ENCODE data around the gene PTPRJ. TPM values are rescaled to one million over a fixed set of nuclear protein-coding genes. Genes with fewer than 3 reads are reported as not detected.

The PTPRJ gene
- total and polyA plus RNA-seq, 9 of the 15 experiments (the other 6 are each of a cell fraction or from before 2014, with no cell fraction given), result 0.56 to 10.7 (median 4.8) TPM

GRCh38 chr11:48033918-48034341 lies 53.6 kb downstream of the PTPRJ start:
- 9% methylated on average over 3 of the region's 3 CpGs for WGBS (ENCODE audit: insufficient coverage, low coverage, missing lambda C conversion rate)
- Histone ChIP-seq H3K27ac (ENCODE audit: extremely low read depth, low read depth, low read length) (no peak overlapping the region), H3K4me1 (replicated peaks in 1 of 2; ENCODE audit: control insufficient read depth in 2 of 2, insufficient read depth in 2 of 2, low read length in 2 of 2) (no peaks in the 10 kb centered on the region; a peak in 2 of 5 replicates)

More at GRCh38 chr11:48033918-48034341, 53.6 kb downstream of the PTPRJ start:
- BruUV-seq (replicated peaks), result no TSS peak
- CTCF ChIA-PET (ENCODE audit: low intra/inter-chr PET ratio), result no interaction called here
- intact Hi-C loops (cut with micrococcal nuclease), result no loop called here
- Histone ChIP-seq H3K4me3 (no peak overlapping the region), H3K36me3 (ENCODE audit: control insufficient read depth, insufficient read depth, low read length) (no peaks in the 10 kb centered on the region), H3K9me3 (replicated peaks; ENCODE audit: control insufficient read depth, insufficient read depth, low read depth, low read length) (no peaks in the 10 kb centered on the region), H3K9me1 (ENCODE audit: control insufficient read depth, insufficient read depth, low read length) (no peaks in the 10 kb centered on the region), H2AFZ (ENCODE audit: low read depth, low read length) (no peak overlapping the region), H3K79me2 (ENCODE audit: control insufficient read depth, insufficient read depth, low read length) (no peaks in the 10 kb centered on the region), H3K9ac (ENCODE audit: insufficient read depth in 1 of 2, low read depth in 2 of 2, low read length in 2 of 2) (no peak overlapping the region), H3K27me3 (ENCODE audit: control insufficient read depth in 2 of 2, insufficient read depth in 2 of 2, low read length in 2 of 2) (no peaks in the 10 kb centered on the region), H3K4me2 (ENCODE audit: insufficient read depth, low read length) (no peak overlapping the region), H4K20me1 (replicated peaks; ENCODE audit: control insufficient read depth, insufficient read depth, low read length) (no peaks in the 10 kb centered on the region)
- POLR2A ChIA-PET, result interaction anchor here (0.6 to 1.2 kb wide), 4 partner anchors 9 to 45 kb away, joined by 3 to 5 read pairs (median 4); no protein-coding TSS in a partner anchor
- in situ Hi-C loops (cut with MboI), result no loop called here
- DNase-seq (ENCODE audit: extremely low read depth in 1 of 4, low spot score in 3 of 4) (no peak), ATAC-seq (no peak), FAIRE-seq (no peak)
- TF ChIP-seq ZNF263 (CRISPR knock-in tag; IDR thresholded peaks at IDR 0.05; ENCODE audit: borderline replicate concordance), result no peak
- TF ChIP-seq, protein P1, sequence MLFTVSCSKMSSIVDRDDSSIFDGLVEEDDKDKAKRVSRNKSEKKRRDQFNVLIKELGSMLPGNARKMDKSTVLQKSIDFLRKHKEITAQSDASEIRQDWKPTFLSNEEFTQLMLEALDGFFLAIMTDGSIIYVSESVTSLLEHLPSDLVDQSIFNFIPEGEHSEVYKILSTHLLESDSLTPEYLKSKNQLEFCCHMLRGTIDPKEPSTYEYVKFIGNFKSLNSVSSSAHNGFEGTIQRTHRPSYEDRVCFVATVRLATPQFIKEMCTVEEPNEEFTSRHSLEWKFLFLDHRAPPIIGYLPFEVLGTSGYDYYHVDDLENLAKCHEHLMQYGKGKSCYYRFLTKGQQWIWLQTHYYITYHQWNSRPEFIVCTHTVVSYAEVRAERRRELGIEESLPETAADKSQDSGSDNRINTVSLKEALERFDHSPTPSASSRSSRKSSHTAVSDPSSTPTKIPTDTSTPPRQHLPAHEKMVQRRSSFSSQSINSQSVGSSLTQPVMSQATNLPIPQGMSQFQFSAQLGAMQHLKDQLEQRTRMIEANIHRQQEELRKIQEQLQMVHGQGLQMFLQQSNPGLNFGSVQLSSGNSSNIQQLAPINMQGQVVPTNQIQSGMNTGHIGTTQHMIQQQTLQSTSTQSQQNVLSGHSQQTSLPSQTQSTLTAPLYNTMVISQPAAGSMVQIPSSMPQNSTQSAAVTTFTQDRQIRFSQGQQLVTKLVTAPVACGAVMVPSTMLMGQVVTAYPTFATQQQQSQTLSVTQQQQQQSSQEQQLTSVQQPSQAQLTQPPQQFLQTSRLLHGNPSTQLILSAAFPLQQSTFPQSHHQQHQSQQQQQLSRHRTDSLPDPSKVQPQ (CRISPR knock-in tag; IDR thresholded peaks at IDR 0.05; ENCODE audit: borderline replicate concordance), result no peak
- no peak for TF ChIP-seq CBFA2T3 (IDR thresholded peaks at IDR 0.05)
- TF ChIP-seq SPI1 (IDR thresholded peaks at IDR 0.05; ENCODE audit: borderline replicate concordance, low read depth, low read length), result peak; percentile 13; the same call in 1 of the 2 replicates

Data from K562 (cell line).